ENCODE data around the gene SPINK1. TPM values are rescaled to one million over a fixed set of nuclear protein-coding genes. Genes with fewer than 3 reads are reported as not detected.
A peak's percentile ranks its signal among the peaks of the same experiment; 100 is the strongest.
"Not testable (repeated sequence)": the region's sequence is repeated elsewhere in the genome, so short reads cannot be mapped to it uniquely, and the experiment has no call there.

Gene SPINK1
- total and polyA plus RNA-seq, 2 donors: 274 to 393 TPM

GRCh38 chr5:147809830-147810666 lies 21.4 kb downstream of the SPINK1 start:
- H3K4me3 ChIP-seq (ENCODE audit: low read depth, low read length): no peak overlapping the region
- no peaks in the 10 kb centered on the region for H3K4me1 ChIP-seq (ENCODE audit: insufficient read depth)
- no peak overlapping the region for H3K27ac ChIP-seq (ENCODE audit: low read depth)
- DNase-seq (ENCODE audit: extremely low spot score): no peak
- WGBS: 61% methylated on average over 5 of the region's 5 CpGs
- no peaks in the 10 kb centered on the region for H3K36me3 ChIP-seq (ENCODE audit: insufficient read depth)

- Histone ChIP-seq H3K4me3 (ENCODE audit: low read depth, low read length) (no peak overlapping the region), H3K27ac (ENCODE audit: low read depth) (no peak overlapping the region), H3K4me1 (ENCODE audit: insufficient read depth) (no peaks in the 10 kb centered on the region), H3K36me3 (ENCODE audit: insufficient read depth) (no peaks in the 10 kb centered on the region)
- WGBS: 65% methylated on average over 6 of the region's 6 CpGs
- DNase-seq (ENCODE audit: extremely low spot score): no peak
Measured at GRCh38 chr5:147805030-147805454, 26.4 kb downstream of the SPINK1 start.

- Histone ChIP-seq H3K4me3 (ENCODE audit: low read depth, low read length) (no peak overlapping the region), H3K4me1 (ENCODE audit: insufficient read depth) (no peaks in the 10 kb centered on the region), H3K36me3 (ENCODE audit: insufficient read depth) (no peaks in the 10 kb centered on the region), H3K27ac (ENCODE audit: low read depth) (no peak overlapping the region)
- DNase-seq (ENCODE audit: extremely low spot score): no peak
- 55% methylated on average over 3 of the region's 3 CpGs for WGBS
Measured at GRCh38 chr5:147804334-147804733, 27.1 kb downstream of the SPINK1 start.

- 26% methylated on average over 1 of the region's 1 CpG for WGBS
- Histone ChIP-seq H3K4me3 (ENCODE audit: low read depth, low read length) (no peak overlapping the region), H3K27ac (ENCODE audit: low read depth) (no peak overlapping the region), H3K4me1 (ENCODE audit: insufficient read depth) (no peaks in the 10 kb centered on the region), H3K36me3 (ENCODE audit: insufficient read depth) (no peaks in the 10 kb centered on the region)
- no peak for DNase-seq (ENCODE audit: extremely low spot score)
Measured at GRCh38 chr5:147803926-147804325, 27.5 kb downstream of the SPINK1 start.

GRCh38 chr5:147803161-147803560 lies 28.3 kb downstream of the SPINK1 start:
- H3K27ac ChIP-seq (ENCODE audit: low read depth); H3K4me3 ChIP-seq (ENCODE audit: low read depth, low read length); DNase-seq (ENCODE audit: extremely low spot score); H3K36me3 ChIP-seq (ENCODE audit: insufficient read depth); H3K4me1 ChIP-seq (ENCODE audit: insufficient read depth): not testable (repeated sequence)
- 67% methylated on average over 3 of the region's 3 CpGs for WGBS

GRCh38 chr5:147801461-147801860 lies 30.0 kb downstream of the SPINK1 start:
- Histone ChIP-seq H3K36me3 (ENCODE audit: insufficient read depth) (no peaks in the 10 kb centered on the region), H3K4me1 (ENCODE audit: insufficient read depth) (no peaks in the 10 kb centered on the region), H3K27ac (ENCODE audit: low read depth) (no peak overlapping the region), H3K4me3 (ENCODE audit: low read depth, low read length) (no peak overlapping the region)
- no peak for DNase-seq (ENCODE audit: extremely low spot score)
- WGBS: 81% methylated on average over 1 of the region's 1 CpG

GRCh38 chr5:147800491-147800890 lies 31.0 kb downstream of the SPINK1 start:
- WGBS: 75% methylated on average over 3 of the region's 3 CpGs

GRCh38 chr5:147796556-147797308 lies 34.7 kb downstream of the SPINK1 start:
- no peak for DNase-seq (ENCODE audit: extremely low spot score)
- 73% methylated on average over 6 of the region's 6 CpGs for WGBS
- Histone ChIP-seq H3K27ac (ENCODE audit: low read depth) (no peak overlapping the region), H3K36me3 (ENCODE audit: insufficient read depth) (no peaks in the 10 kb centered on the region), H3K4me3 (ENCODE audit: low read depth, low read length) (no peak overlapping the region), H3K4me1 (ENCODE audit: insufficient read depth) (no peaks in the 10 kb centered on the region)

More at GRCh38 chr5:147800491-147800890, 31.0 kb downstream of the SPINK1 start:
- DNase-seq (ENCODE audit: extremely low spot score): no peak
- H3K36me3 ChIP-seq (ENCODE audit: insufficient read depth): no peaks in the 10 kb centered on the region
- no peak overlapping the region for H3K27ac ChIP-seq (ENCODE audit: low read depth)
- no peak overlapping the region for H3K4me3 ChIP-seq (ENCODE audit: low read depth, low read length)
- H3K4me1 ChIP-seq (ENCODE audit: insufficient read depth): no peaks in the 10 kb centered on the region

GRCh38 chr5:147791181-147791580 lies 40.3 kb downstream of the SPINK1 start:
- H3K4me1 ChIP-seq (ENCODE audit: insufficient read depth): no peaks in the 10 kb centered on the region
- no peaks in the 10 kb centered on the region for H3K36me3 ChIP-seq (ENCODE audit: insufficient read depth)
- no peak overlapping the region for H3K27ac ChIP-seq (ENCODE audit: low read depth)
- H3K4me3 ChIP-seq (ENCODE audit: low read depth, low read length): no peak overlapping the region
- no peak for DNase-seq (ENCODE audit: extremely low spot score)
- 87% methylated on average over 6 of the region's 6 CpGs for WGBS

- DNase-seq (ENCODE audit: extremely low spot score): no peak
- H3K4me1 ChIP-seq (ENCODE audit: insufficient read depth): no peaks in the 10 kb centered on the region
- H3K4me3 ChIP-seq (ENCODE audit: low read depth, low read length): no peak overlapping the region
- H3K27ac ChIP-seq (ENCODE audit: low read depth): no peak overlapping the region
- 85% methylated on average over 2 of the region's 2 CpGs for WGBS
- H3K36me3 ChIP-seq (ENCODE audit: insufficient read depth): no peaks in the 10 kb centered on the region
Measured at GRCh38 chr5:147789820-147790219, 41.7 kb downstream of the SPINK1 start.

GRCh38 chr5:147788023-147788422 lies 43.4 kb downstream of the SPINK1 start:
- no peaks in the 10 kb centered on the region for H3K36me3 ChIP-seq (ENCODE audit: insufficient read depth)
- H3K4me1 ChIP-seq (ENCODE audit: insufficient read depth): no peaks in the 10 kb centered on the region
- peak; percentile 14 for DNase-seq (ENCODE audit: extremely low spot score)
- no peak overlapping the region for H3K27ac ChIP-seq (ENCODE audit: low read depth)
- H3K4me3 ChIP-seq (ENCODE audit: low read depth, low read length): no peak overlapping the region

- WGBS: 55% methylated on average over 2 of the region's 2 CpGs
- Histone ChIP-seq H3K27ac (ENCODE audit: low read depth) (no peak overlapping the region), H3K4me1 (ENCODE audit: insufficient read depth) (no peaks in the 10 kb centered on the region), H3K4me3 (ENCODE audit: low read depth, low read length) (no peak overlapping the region), H3K36me3 (ENCODE audit: insufficient read depth) (no peaks in the 10 kb centered on the region)
- DNase-seq (ENCODE audit: extremely low spot score): no peak
Measured at GRCh38 chr5:147786142-147786541, 45.3 kb downstream of the SPINK1 start.

GRCh38 chr5:147784146-147784987 lies 47.1 kb downstream of the SPINK1 start:
- Histone ChIP-seq H3K4me1 (ENCODE audit: insufficient read depth) (no peaks in the 10 kb centered on the region), H3K36me3 (ENCODE audit: insufficient read depth) (no peaks in the 10 kb centered on the region), H3K4me3 (ENCODE audit: low read depth, low read length) (no peak overlapping the region), H3K27ac (ENCODE audit: low read depth) (no peak overlapping the region)
- DNase-seq (ENCODE audit: extremely low spot score): no peak
- WGBS: 41% methylated on average over 8 of the region's 8 CpGs
